WI38 (cell line): ENCODE data around the gene SCART1.
"Not testable (repeated sequence)": the region's sequence is repeated elsewhere in the genome, so short reads cannot be mapped to it uniquely, and the experiment has no call there.

ENCODE experiments used
- H3K4me3 ChIP-seq: 2 replicates; pipeline ENCODE4 v1.5.1; 2011; ENCODE audit warnings: low read depth, mild to moderate bottlenecking, control low read depth, low read length
- TF ChIP-seq, protein P1 (sequence below): IDR thresholded peaks from 2 replicates; pipeline ENCODE4 v1.5.1; 2012; ENCODE audit warnings: low read depth, mild to moderate bottlenecking, control low read depth, low read length

SCART1 gene

DNA sequence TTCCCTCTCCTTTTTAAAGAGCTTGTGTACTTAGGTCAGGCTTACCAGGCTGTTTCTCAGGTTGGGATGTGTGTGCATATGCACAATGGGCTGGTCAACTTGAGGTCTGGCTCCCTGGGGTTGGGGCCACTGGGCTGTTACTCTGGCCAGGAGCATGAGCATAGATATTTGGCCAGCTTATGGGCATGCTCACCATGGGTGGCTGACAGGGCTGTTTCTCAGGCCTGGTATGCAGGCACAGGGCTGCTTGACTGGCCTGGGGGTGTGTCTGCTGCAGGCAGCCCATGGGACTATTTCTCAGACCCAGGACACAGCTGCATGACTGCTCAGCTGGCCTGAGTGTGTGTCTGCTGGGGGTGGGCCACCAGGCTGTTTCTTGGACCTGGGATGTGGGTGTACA is 34.6 kb downstream of the SCART1 start:
- TF ChIP-seq, protein P1, sequence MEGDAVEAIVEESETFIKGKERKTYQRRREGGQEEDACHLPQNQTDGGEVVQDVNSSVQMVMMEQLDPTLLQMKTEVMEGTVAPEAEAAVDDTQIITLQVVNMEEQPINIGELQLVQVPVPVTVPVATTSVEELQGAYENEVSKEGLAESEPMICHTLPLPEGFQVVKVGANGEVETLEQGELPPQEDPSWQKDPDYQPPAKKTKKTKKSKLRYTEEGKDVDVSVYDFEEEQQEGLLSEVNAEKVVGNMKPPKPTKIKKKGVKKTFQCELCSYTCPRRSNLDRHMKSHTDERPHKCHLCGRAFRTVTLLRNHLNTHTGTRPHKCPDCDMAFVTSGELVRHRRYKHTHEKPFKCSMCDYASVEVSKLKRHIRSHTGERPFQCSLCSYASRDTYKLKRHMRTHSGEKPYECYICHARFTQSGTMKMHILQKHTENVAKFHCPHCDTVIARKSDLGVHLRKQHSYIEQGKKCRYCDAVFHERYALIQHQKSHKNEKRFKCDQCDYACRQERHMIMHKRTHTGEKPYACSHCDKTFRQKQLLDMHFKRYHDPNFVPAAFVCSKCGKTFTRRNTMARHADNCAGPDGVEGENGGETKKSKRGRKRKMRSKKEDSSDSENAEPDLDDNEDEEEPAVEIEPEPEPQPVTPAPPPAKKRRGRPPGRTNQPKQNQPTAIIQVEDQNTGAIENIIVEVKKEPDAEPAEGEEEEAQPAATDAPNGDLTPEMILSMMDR, result no peak
- H3K4me3 ChIP-seq, result no peak overlapping the region

DNA sequence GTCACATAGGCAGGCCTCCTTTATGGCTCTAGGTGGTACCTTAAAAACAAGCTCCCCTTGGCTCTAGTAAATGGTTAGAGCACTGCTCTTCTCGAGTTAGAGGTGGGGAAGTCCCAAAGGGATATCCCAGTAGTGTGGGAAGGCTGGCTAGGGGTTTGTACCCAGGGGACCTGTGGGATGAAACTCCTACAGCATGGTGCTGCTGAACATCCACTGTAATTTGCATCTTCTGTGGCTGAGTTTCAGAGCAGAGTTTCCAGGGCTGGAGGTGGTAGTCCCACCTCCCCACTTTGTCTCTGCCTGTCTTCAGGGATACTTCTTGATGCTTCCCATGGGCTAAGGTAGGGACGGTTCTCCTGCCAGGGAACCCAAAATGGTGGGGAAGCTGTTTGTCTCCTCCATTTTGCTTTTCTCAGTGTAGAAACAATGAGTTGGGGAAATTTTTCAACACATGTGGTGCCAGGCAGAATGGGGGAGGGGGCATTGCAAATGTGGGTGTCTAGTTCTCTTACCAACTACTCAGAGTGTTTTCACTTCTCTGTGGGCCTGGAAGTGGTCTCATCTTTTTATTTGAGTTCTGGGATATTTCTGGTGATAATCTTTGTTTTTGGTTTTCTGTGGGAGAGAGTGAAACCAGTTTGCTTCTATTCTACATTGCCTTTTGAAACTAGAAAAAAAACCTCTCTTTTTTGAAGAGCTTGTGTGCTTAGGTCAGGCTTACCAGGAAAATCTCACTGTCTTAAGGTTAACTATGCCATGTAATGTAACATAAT is 36.3 kb downstream of the SCART1 start:
- TF ChIP-seq, protein P1, result no peak
- H3K4me3 ChIP-seq, result no peak overlapping the region

DNA sequence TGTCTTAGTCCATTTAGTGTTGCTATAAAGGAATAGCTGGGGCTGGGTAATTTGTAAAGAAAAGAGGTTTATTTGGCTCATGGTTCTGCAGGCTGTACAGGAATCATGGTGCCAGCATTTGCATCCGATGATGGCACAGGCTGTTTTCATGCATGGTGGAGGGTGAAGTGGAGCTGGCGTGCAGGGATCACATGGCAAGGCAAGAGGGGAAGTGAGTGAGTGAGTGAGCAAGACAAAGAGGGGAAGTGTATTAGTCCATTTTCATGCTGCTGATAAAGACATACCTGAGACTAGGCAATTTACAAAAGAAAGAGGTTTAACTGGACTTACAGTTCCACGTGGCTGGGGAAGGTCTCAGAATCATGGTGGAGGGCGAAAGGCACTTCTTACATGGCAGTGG is 39.8 kb downstream of the SCART1 start:
- H3K4me3 ChIP-seq, result not testable (repeated sequence)

DNA sequence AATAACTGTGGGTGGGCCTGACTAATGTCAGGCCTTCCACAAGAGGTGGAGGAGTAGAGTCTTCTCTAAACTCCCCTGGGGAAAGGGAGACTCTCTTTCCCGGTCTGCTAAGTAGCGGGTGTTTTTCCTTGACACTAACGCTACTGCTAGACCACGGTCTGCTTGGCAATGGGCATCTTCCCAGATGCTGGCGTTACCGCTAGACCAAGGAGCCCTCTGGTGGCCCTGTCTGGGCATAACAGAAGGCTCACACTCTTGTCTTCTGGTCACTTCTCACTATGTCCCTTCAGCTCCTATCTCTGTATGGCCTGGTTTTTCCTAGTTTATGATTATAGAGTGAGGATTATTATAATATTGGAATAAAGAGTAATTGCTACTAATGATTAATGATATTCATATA is 43.6 kb downstream of the SCART1 start:
- not testable (repeated sequence) for H3K4me3 ChIP-seq
- TF ChIP-seq, protein P1, result peak; percentile 39

DNA sequence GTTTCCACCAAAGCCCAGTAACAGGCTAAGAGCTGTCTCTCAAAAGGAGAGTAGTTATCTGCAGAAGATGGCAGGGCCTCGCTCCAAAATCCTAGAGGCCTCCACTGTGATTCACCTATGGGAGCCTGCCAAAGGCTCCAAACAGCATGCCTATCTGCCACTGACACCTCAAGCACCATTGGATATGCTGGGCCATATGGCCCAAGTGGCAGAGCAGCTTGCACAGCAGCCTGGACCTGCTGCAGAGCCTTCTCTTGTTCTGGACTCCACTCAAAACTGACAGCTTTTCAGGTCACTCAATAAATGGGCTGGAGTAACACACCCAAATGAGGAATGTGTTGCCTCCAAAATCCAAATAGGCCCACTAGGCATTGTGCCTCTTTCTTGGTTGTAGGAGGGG is 45.4 kb downstream of the SCART1 start:
- H3K4me3 ChIP-seq, result not testable (repeated sequence)

DNA sequence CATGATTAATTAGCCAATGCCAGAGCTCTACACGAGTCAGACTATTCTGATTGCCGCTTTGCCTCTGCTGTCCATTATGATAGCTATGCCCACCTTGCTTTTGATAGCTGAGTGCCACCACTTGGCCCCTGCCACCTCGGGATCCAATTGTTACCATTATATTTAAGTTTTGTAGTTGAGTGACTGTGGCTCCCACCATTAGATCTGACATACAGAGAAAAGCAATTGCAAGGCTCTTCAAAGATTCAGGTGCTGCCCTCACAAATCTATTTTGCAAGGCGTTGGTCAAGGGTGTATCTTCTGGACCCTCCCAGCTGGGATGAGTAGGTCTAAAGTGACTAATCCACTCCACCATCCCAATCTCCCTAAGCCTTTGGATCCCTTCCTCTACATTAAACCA is 47.2 kb downstream of the SCART1 start:
- not testable (repeated sequence) for H3K4me3 ChIP-seq

DNA sequence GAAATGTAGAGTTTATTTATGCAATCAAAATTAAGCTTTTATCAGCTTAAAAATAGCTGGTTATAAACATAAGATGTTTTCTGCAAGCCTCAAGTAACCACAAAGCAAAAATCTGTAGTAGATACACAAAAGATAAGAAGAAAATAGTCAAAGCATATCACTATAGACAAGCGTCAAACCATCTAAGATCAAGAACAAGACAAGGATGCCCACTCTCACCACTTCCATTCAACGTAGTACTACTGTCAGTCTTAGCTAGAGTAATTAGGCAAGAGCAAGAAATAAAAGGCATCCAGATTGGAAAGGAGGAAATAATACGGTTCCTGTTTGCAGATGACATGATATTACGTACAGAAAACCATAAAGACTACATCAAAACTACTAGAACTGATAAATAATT is 56.0 kb downstream of the SCART1 start:
- no peak overlapping the region for H3K4me3 ChIP-seq
- TF ChIP-seq, protein P1, result no peak

DNA sequence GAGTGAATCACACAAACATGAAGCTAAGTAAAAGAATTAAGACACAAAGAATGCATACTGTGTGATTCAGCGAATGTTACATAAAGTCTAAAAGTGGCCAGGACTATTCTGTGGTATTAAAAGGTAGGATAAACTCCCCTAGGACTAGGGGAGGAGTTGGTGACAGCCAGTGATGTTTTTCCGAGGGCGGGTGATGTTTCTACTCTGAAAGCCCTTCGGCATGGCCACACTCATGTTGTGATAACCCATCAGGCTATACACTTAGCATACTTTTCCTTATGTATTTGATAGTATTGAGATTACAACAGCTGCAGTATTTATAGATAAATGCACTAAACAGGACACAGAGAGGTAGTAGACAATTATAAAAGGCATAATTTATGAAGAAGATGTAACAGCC is 57.7 kb downstream of the SCART1 start:
- TF ChIP-seq, protein P1, result no peak
- no peak overlapping the region for H3K4me3 ChIP-seq

DNA sequence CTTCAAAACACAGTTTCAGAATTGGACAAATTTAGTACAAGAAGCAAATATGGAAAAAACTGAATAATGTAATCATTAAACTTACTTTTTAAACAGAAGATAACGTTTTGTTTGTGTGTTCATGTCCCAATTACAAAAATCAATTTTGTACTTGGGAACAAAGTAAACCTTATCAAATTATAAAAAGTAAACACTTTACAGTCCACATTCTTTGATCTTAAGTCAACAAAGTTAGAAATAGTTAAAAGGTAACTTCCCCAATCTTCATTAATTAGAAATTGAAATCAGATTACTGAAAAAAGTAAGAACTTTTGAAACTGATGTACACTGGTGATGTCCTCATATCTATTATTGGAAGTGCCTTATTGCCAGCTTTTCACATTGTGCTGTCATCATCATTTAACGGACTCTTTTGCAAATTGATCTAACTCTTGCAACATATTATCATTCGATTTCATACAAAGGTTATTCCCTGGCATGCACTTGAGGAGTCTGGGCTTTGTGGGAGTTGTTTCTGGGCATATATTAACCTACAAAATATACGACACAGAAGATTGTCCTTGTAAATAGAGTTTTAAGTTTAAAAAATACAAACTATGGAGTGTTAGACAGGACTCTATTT is 58.3 kb downstream of the SCART1 start:
- TF ChIP-seq, protein P1, result no peak
- H3K4me3 ChIP-seq, result no peak overlapping the region
